ENCODE measurements around the gene PRRC1. TPM values are rescaled to one million over a fixed set of nuclear protein-coding genes. Genes with fewer than 3 reads are reported as not detected.
A peak's percentile ranks its signal among the peaks of the same experiment; 100 is the strongest.

The PRRC1 gene
- total RNA-seq, 4 donors from 2014 or later, result 31.5 to 72.2 (median 44.7) TPM

DNA sequence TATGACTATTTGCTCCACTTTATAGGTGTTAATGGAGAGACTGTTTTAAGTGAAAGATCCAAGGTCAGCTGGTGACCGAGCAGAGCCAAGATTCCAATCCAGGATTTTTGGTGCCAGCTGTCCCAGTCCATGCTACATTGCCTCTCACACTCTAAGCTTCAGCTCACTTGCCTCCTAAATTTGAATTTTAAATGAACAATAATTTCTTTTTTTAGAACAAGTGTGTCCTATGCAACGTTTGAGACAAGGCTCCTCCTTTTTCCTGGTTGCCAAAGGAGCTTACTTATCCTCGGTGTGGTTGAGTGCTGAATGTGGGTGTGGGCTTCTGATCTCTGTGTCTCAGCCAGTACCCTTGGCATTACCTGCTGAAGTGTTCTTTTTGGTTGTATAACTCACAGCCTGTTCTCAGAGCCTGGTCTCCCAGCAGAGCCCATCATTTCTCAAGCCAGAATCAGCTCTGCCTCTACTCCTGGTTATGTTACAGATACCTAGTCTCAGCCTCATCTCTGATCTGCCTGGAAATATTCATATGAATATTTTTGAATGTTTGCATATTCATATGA is 4.0 kb upstream of the PRRC1 start:
- no peaks in the 10 kb centered on the region for H3K9me3 ChIP-seq
- H3K36me3 ChIP-seq, result no peaks in the 10 kb centered on the region
- no peaks in the 10 kb centered on the region for H3K27me3 ChIP-seq
- H3K27ac ChIP-seq, result no peak overlapping the region
- H3K4me1 ChIP-seq, result peaks cover 0 to 7% (median 3%) of the 10 kb centered on the region in 4 donors
- DNase-seq (ENCODE audit: low spot score in 2 of 2), result no peak
- TF ChIP-seq EP300 (IDR thresholded peaks at IDR 0.05) (no peak), POLR2A (IDR thresholded peaks at IDR 0.05) (no peak)
- TF ChIP-seq, protein P1, sequence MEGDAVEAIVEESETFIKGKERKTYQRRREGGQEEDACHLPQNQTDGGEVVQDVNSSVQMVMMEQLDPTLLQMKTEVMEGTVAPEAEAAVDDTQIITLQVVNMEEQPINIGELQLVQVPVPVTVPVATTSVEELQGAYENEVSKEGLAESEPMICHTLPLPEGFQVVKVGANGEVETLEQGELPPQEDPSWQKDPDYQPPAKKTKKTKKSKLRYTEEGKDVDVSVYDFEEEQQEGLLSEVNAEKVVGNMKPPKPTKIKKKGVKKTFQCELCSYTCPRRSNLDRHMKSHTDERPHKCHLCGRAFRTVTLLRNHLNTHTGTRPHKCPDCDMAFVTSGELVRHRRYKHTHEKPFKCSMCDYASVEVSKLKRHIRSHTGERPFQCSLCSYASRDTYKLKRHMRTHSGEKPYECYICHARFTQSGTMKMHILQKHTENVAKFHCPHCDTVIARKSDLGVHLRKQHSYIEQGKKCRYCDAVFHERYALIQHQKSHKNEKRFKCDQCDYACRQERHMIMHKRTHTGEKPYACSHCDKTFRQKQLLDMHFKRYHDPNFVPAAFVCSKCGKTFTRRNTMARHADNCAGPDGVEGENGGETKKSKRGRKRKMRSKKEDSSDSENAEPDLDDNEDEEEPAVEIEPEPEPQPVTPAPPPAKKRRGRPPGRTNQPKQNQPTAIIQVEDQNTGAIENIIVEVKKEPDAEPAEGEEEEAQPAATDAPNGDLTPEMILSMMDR (IDR thresholded peaks at IDR 0.05), result no peak
- no peak overlapping the region for H3K4me3 ChIP-seq
- WGBS, 2 donors, result 35 to 38% methylated on average over 3 of the region's 3 CpGs

DNA sequence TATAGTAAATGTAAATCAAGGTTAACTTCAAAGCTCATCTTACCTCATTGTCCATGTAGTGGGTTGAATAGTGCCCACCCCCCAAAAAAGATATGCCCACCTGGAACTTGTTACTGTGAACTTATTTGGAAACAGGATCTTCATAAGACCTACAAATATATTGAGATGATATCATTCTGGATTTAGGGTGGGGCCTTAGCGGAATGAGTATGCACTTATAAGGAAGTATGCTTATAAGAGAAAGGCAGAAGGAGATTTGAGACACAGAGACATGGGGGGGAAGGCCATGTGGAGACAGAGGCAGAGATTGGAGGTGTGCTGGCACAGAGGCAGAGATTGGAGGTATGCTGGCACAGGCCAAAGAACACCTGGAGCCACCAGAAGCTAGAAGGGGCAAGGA is 2.6 kb upstream of the PRRC1 start:
- H3K27me3 ChIP-seq, result no peaks in the 10 kb centered on the region
- H3K27ac ChIP-seq, result no peak overlapping the region
- TF ChIP-seq POLR2A (IDR thresholded peaks at IDR 0.05), result no peak
- no peak for TF ChIP-seq EP300 (IDR thresholded peaks at IDR 0.05)
- TF ChIP-seq, protein P1 (IDR thresholded peaks at IDR 0.05), result no peak
- no peak overlapping the region for H3K4me3 ChIP-seq
- no peaks in the 10 kb centered on the region for H3K9me3 ChIP-seq
- peaks cover 0 to 18% (median 15%) of the 10 kb centered on the region in 4 donors for H3K4me1 ChIP-seq
- no peak for DNase-seq (ENCODE audit: low spot score in 2 of 2)
- WGBS, 2 donors, result 100% methylated on average over 1 of the region's 1 CpG
- no peaks in the 10 kb centered on the region for H3K36me3 ChIP-seq

- H3K27me3 ChIP-seq, result no peaks in the 10 kb centered on the region
- no peaks in the 10 kb centered on the region for H3K9me3 ChIP-seq
- no peak for DNase-seq (ENCODE audit: low spot score in 2 of 2)
- H3K27ac ChIP-seq, result no peak overlapping the region
- 88 to 90% methylated on average over 10 of the region's 10 CpGs for WGBS, 2 donors
- H3K36me3 ChIP-seq, result no peaks in the 10 kb centered on the region
- no peak overlapping the region for H3K4me3 ChIP-seq
- no peak for TF ChIP-seq EP300 (IDR thresholded peaks at IDR 0.05)
- TF ChIP-seq, protein P1 (IDR thresholded peaks at IDR 0.05), result no peak
- TF ChIP-seq POLR2A (IDR thresholded peaks at IDR 0.05), result no peak
- peaks cover 0 to 25% (median 16%) of the 10 kb centered on the region in 4 donors for H3K4me1 ChIP-seq
Observed at GRCh38 chr5:127515693-127516440, 1.6 kb upstream of the PRRC1 start.

DNA sequence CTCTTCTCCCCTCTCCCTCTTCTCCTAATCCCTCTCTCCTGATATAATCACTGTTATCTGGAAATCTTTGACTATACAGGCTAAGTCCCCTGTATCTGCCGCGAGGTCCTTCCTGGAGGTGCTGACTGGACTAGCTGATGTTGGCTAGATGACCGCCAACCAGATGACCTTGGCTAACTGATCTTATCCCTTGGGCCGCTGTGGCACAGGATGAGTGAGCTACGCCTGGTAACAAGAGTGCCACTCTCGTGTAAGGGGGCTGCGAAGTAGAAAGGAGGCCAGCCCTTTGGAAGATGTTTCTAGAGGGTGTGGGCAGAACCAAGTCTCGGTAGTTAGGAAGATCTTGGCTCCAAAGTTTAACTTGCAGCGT is 345 bp upstream of the PRRC1 start:
- no peak for DNase-seq (ENCODE audit: low spot score in 2 of 2)
- Histone ChIP-seq H3K36me3 (peaks cover 0 to 7% (median 0%) of the 10 kb centered on the region in 3 donors), H3K27ac (peak overlapping the region in 3 of 4 donors; percentile 18 to 85 (median 62)), H3K27me3 (no peaks in the 10 kb centered on the region), H3K9me3 (no peaks in the 10 kb centered on the region), H3K4me1 (peaks cover 0 to 28% (median 16%) of the 10 kb centered on the region in 4 donors), H3K4me3 (peak overlapping the region; percentile 36 to 97 (median 88))
- WGBS, 2 donors, result 15% methylated on average over 7 to 9 of the region's 9 CpGs
- TF ChIP-seq EP300 (IDR thresholded peaks at IDR 0.05) (no peak), POLR2A (IDR thresholded peaks at IDR 0.05) (no peak)
- TF ChIP-seq, protein P1 (IDR thresholded peaks at IDR 0.05), result no peak

DNA sequence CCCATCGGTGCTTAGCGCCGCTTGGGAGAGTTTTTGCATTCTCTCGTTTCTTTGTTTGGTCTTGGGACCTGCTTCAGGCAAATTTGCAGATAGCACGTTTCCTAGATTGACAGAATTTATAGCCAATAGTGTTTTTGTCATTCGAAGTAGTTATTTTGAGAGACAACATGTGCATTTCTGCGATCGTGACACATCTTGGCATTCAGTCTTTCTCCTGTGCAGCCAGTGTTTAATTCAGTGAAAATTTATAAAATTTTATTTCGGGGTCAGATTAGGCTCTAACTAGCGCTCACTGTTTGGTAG is 830 bp downstream of the PRRC1 start:
- peak overlapping the region in 3 of 4 donors; percentile 85 for H3K27ac ChIP-seq
- peaks cover 0 to 28% (median 16%) of the 10 kb centered on the region in 4 donors for H3K4me1 ChIP-seq
- WGBS, 2 donors, result 4% methylated on average over 10 of the region's 10 CpGs
- peak overlapping the region; percentile 80 to 97 (median 96) for H3K4me3 ChIP-seq
- DNase-seq (ENCODE audit: low spot score in 2 of 2), result no peak
- TF ChIP-seq, protein P1 (IDR thresholded peaks at IDR 0.05), result no peak
- TF ChIP-seq EP300 (IDR thresholded peaks at IDR 0.05), result no peak
- H3K27me3 ChIP-seq, result no peaks in the 10 kb centered on the region
- H3K36me3 ChIP-seq, result peaks cover 0 to 16% (median 0%) of the 10 kb centered on the region in 3 donors
- no peaks in the 10 kb centered on the region for H3K9me3 ChIP-seq

Data from tibial nerve (tissue), 4 donors.